ENCODE data around the gene ZNFX1. TPM values are rescaled to one million over a fixed set of nuclear protein-coding genes. Genes with fewer than 3 reads are reported as not detected.

The ZNFX1 gene
- polyA plus RNA-seq (2013, experiment 1 of 2) = 13.4 TPM
- 12.3 TPM for polyA plus RNA-seq (2013, experiment 2 of 2)

- under 1% methylated on average over 61 of the region's 80 CpGs for WGBS
- H2AFZ ChIP-seq (ENCODE audit: low read depth, low read length) = peak within 1 kb of the TSS; percentile 72
Observed at GRCh38 chr20:49278036-49278817, at the start of gene ZNFX1. Gene ZNFX1 (minus strand): TSS chr20:49278057. CDS start chr20:49275839, 2,218 bp downstream.

DNA sequence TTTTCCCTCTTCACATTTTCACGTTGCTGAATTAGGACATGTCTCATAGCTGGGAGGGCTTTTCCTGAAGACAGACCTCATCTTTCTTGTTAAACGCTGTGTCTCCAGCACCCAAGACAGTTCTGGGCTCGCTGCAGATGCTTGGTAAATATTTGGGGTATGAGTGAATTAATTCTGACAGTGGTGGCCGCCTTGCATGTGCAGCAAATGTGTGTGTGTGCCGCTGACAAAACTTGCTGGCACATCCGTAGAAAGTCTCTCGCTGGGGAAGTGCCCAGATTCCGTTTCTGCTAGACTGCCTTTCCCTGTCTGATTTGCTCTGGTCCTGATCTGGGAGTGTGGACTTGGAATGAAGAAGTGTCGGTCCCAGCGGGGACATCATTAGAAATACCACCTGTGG, 48.2 kb upstream of the ZNFX1 start:
- no peak overlapping the region for H3K18ac ChIP-seq (ENCODE audit: low read depth in 1 of 2, low read length in 2 of 2)
- no peak overlapping the region for H4K8ac ChIP-seq (ENCODE audit: low read length)
- H3K4me1 ChIP-seq (ENCODE audit: control insufficient read depth, insufficient read depth, low read depth, low read length) = peaks cover 1% of the 10 kb centered on the region
- H2BK15ac ChIP-seq (ENCODE audit: low read depth, poor library complexity, severe bottlenecking) = no peak overlapping the region
- no peaks in the 10 kb centered on the region for H3K79me1 ChIP-seq (replicated peaks; ENCODE audit: low read length, poor library complexity, severe bottlenecking)
- no peak overlapping the region for H3K4ac ChIP-seq (ENCODE audit: low read depth in 1 of 2, low read length in 2 of 2)
- H2BK120ac ChIP-seq (ENCODE audit: low read depth, low read length) = no peak overlapping the region
- H3K4me2 ChIP-seq (ENCODE audit: low read length, poor library complexity, severe bottlenecking) = no peak overlapping the region
- no peak overlapping the region for H3K23ac ChIP-seq (ENCODE audit: low read length in 2 of 2)
- no peak overlapping the region for H2AK5ac ChIP-seq (ENCODE audit: low read length, severe bottlenecking)
- H3K14ac ChIP-seq (ENCODE audit: low read length in 2 of 2) = no peak overlapping the region
- H3K27me3 ChIP-seq (ENCODE audit: control insufficient read depth in 1 of 2, insufficient read depth in 1 of 2, low read length in 2 of 2) = peaks cover 52% of the 10 kb centered on the region in 2 experiments
- DNase-seq = no peak
- H4K91ac ChIP-seq (ENCODE audit: low read length) = no peak overlapping the region
- H2BK5ac ChIP-seq (ENCODE audit: low read depth, low read length, poor library complexity, severe bottlenecking) = no peak overlapping the region
- H2AFZ ChIP-seq (ENCODE audit: low read depth, low read length) = no peak overlapping the region
- H3K27ac ChIP-seq (ENCODE audit: low read length, poor library complexity, severe bottlenecking) = no peak overlapping the region
- no peak overlapping the region for H2BK12ac ChIP-seq (ENCODE audit: low read length in 2 of 2)
- no peaks in the 10 kb centered on the region for H3K36me3 ChIP-seq (ENCODE audit: control insufficient read depth in 1 of 2, insufficient read depth in 2 of 2, low read depth in 1 of 2, low read length in 2 of 2)
- H3K9ac ChIP-seq (ENCODE audit: low read length) = no peak overlapping the region
- 84% methylated on average over 10 of the region's 10 CpGs for WGBS
- H3K9me3 ChIP-seq (ENCODE audit: control insufficient read depth, low read length) = no peaks in the 10 kb centered on the region
- peak overlapping the region in 1 of 2 experiments; percentile 35 for H3K4me3 ChIP-seq (ENCODE audit: insufficient read depth in 1 of 2, low read depth in 1 of 2, low read length in 2 of 2)

More at GRCh38 chr20:49278036-49278817, at the start of gene ZNFX1:
- Histone ChIP-seq H3K23ac (ENCODE audit: low read length in 2 of 2) (peak within 1 kb of the TSS in 1 of 2 experiments; percentile 100), H3K9ac (ENCODE audit: low read length) (peak within 1 kb of the TSS; percentile 99), H3K18ac (ENCODE audit: low read depth in 1 of 2, low read length in 2 of 2) (peak within 1 kb of the TSS; percentile 98 to 99), H4K8ac (ENCODE audit: low read length) (peak within 1 kb of the TSS; percentile 56), H2BK12ac (ENCODE audit: low read length in 2 of 2) (peak within 1 kb of the TSS; percentile 4 to 89), H3K79me1 (replicated peaks; ENCODE audit: low read length, poor library complexity, severe bottlenecking) (peaks cover 3% of the 10 kb centered on the region), H3K14ac (ENCODE audit: low read length in 2 of 2) (peak within 1 kb of the TSS in 1 of 2 experiments; percentile 100), H3K4me3 (ENCODE audit: insufficient read depth in 1 of 2, low read depth in 1 of 2, low read length in 2 of 2) (peak within 1 kb of the TSS; percentile 84 to 99), H3K27ac (ENCODE audit: low read length, poor library complexity, severe bottlenecking) (peak within 1 kb of the TSS; percentile 85), H4K91ac (ENCODE audit: low read length) (peak within 1 kb of the TSS; percentile 91), H3K4ac (ENCODE audit: low read depth in 1 of 2, low read length in 2 of 2) (peak within 1 kb of the TSS; percentile 88 to 94), H2BK15ac (ENCODE audit: low read depth, poor library complexity, severe bottlenecking) (peak within 1 kb of the TSS; percentile 98), H2AK5ac (ENCODE audit: low read length, severe bottlenecking) (peak within 1 kb of the TSS; percentile 89), H2BK5ac (ENCODE audit: low read depth, low read length, poor library complexity, severe bottlenecking) (peak within 1 kb of the TSS; percentile 95), H2BK120ac (ENCODE audit: low read depth, low read length) (peak within 1 kb of the TSS; percentile 95), H3K9me3 (ENCODE audit: control insufficient read depth, low read length) (peaks cover 13% of the 10 kb centered on the region), H3K4me2 (ENCODE audit: low read length, poor library complexity, severe bottlenecking) (peak within 1 kb of the TSS; percentile 95), H3K4me1 (ENCODE audit: control insufficient read depth, insufficient read depth, low read depth, low read length) (peaks cover 13% of the 10 kb centered on the region), H3K27me3 (ENCODE audit: control insufficient read depth in 1 of 2, insufficient read depth in 1 of 2, low read length in 2 of 2) (no peaks in the 10 kb centered on the region), H3K36me3 (ENCODE audit: control insufficient read depth in 1 of 2, insufficient read depth in 2 of 2, low read depth in 1 of 2, low read length in 2 of 2) (peaks cover 29 to 65% of the 10 kb centered on the region in 2 experiments)
- peak; percentile 98 for DNase-seq

DNA sequence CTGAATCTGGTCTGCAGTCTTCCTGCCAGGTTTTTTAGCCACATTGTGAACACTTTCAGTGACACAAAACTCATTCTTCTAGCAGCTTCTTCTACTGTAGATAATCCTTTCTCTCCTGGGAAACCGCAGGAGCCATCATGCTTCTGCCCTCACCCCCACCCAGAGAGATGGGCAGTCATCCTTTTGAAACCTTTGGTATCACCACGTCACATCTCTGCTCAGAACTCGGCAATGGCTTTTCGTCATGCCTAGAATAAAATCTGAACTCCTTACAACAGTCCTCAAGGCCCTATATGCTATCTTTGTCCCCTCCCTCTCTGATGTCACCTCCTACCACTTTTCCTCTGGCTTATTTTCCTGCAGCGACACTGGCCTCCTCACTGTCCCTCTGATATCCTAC, 46.4 kb upstream of the ZNFX1 start:
- Histone ChIP-seq H3K4me1 (ENCODE audit: control insufficient read depth, insufficient read depth, low read depth, low read length) (peaks cover 1% of the 10 kb centered on the region), H3K18ac (ENCODE audit: low read depth in 1 of 2, low read length in 2 of 2) (no peak overlapping the region), H2BK12ac (ENCODE audit: low read length in 2 of 2) (no peak overlapping the region), H3K4me3 (ENCODE audit: insufficient read depth in 1 of 2, low read depth in 1 of 2, low read length in 2 of 2) (no peak overlapping the region), H2BK5ac (ENCODE audit: low read depth, low read length, poor library complexity, severe bottlenecking) (no peak overlapping the region), H2AK5ac (ENCODE audit: low read length, severe bottlenecking) (no peak overlapping the region), H2AFZ (ENCODE audit: low read depth, low read length) (no peak overlapping the region), H4K91ac (ENCODE audit: low read length) (no peak overlapping the region), H3K36me3 (ENCODE audit: control insufficient read depth in 1 of 2, insufficient read depth in 2 of 2, low read depth in 1 of 2, low read length in 2 of 2) (no peaks in the 10 kb centered on the region), H3K79me1 (replicated peaks; ENCODE audit: low read length, poor library complexity, severe bottlenecking) (no peaks in the 10 kb centered on the region), H3K23ac (ENCODE audit: low read length in 2 of 2) (no peak overlapping the region), H3K9ac (ENCODE audit: low read length) (peak overlapping the region; percentile 38), H3K9me3 (ENCODE audit: control insufficient read depth, low read length) (no peaks in the 10 kb centered on the region), H3K27ac (ENCODE audit: low read length, poor library complexity, severe bottlenecking) (no peak overlapping the region), H3K4ac (ENCODE audit: low read depth in 1 of 2, low read length in 2 of 2) (no peak overlapping the region), H3K14ac (ENCODE audit: low read length in 2 of 2) (no peak overlapping the region), H3K27me3 (ENCODE audit: control insufficient read depth in 1 of 2, insufficient read depth in 1 of 2, low read length in 2 of 2) (peaks cover 52 to 54% of the 10 kb centered on the region in 2 experiments), H4K8ac (ENCODE audit: low read length) (no peak overlapping the region), H3K4me2 (ENCODE audit: low read length, poor library complexity, severe bottlenecking) (no peak overlapping the region), H2BK120ac (ENCODE audit: low read depth, low read length) (no peak overlapping the region), H2BK15ac (ENCODE audit: low read depth, poor library complexity, severe bottlenecking) (no peak overlapping the region)
- DNase-seq = no peak
- 85% methylated on average over 5 of the region's 5 CpGs for WGBS

- Histone ChIP-seq H2AK5ac (ENCODE audit: low read length, severe bottlenecking) (no peak overlapping the region), H3K9me3 (ENCODE audit: control insufficient read depth, low read length) (no peaks in the 10 kb centered on the region), H3K4me3 (ENCODE audit: insufficient read depth in 1 of 2, low read depth in 1 of 2, low read length in 2 of 2) (no peak overlapping the region), H3K9ac (ENCODE audit: low read length) (peak overlapping the region; percentile 56), H2BK5ac (ENCODE audit: low read depth, low read length, poor library complexity, severe bottlenecking) (no peak overlapping the region), H2AFZ (ENCODE audit: low read depth, low read length) (peak overlapping the region; percentile 11), H3K79me1 (replicated peaks; ENCODE audit: low read length, poor library complexity, severe bottlenecking) (no peaks in the 10 kb centered on the region), H3K23ac (ENCODE audit: low read length in 2 of 2) (no peak overlapping the region), H4K91ac (ENCODE audit: low read length) (peak overlapping the region; percentile 34), H3K4me1 (ENCODE audit: control insufficient read depth, insufficient read depth, low read depth, low read length) (peaks cover 4% of the 10 kb centered on the region), H3K4me2 (ENCODE audit: low read length, poor library complexity, severe bottlenecking) (no peak overlapping the region), H3K18ac (ENCODE audit: low read depth in 1 of 2, low read length in 2 of 2) (peak overlapping the region in 1 of 2 experiments; percentile 28), H4K8ac (ENCODE audit: low read length) (peak overlapping the region; percentile 80), H3K36me3 (ENCODE audit: control insufficient read depth in 1 of 2, insufficient read depth in 2 of 2, low read depth in 1 of 2, low read length in 2 of 2) (no peaks in the 10 kb centered on the region), H3K4ac (ENCODE audit: low read depth in 1 of 2, low read length in 2 of 2) (no peak overlapping the region), H3K27ac (ENCODE audit: low read length, poor library complexity, severe bottlenecking) (no peak overlapping the region), H3K14ac (ENCODE audit: low read length in 2 of 2) (no peak overlapping the region), H2BK15ac (ENCODE audit: low read depth, poor library complexity, severe bottlenecking) (no peak overlapping the region), H2BK120ac (ENCODE audit: low read depth, low read length) (no peak overlapping the region), H3K27me3 (ENCODE audit: control insufficient read depth in 1 of 2, insufficient read depth in 1 of 2, low read length in 2 of 2) (peaks cover 52 to 54% of the 10 kb centered on the region in 2 experiments), H2BK12ac (ENCODE audit: low read length in 2 of 2) (no peak overlapping the region)
- peak; percentile 74 for DNase-seq
- WGBS = 77% methylated on average over 9 of the region's 9 CpGs
Observed at GRCh38 chr20:49323622-49324238, 45.9 kb upstream of the ZNFX1 start.

All from mesenchymal stem cell (in vitro differentiated cells and primary cell).